Measurements from ENCODE around the gene KDM4C. TPM values are rescaled to one million over a fixed set of nuclear protein-coding genes. Genes with fewer than 3 reads are reported as not detected.

The KDM4C gene
- total and polyA plus RNA-seq, 2 of the 13 experiments (the other 11 are each of a cell fraction or from before 2014, with no cell fraction given) = 19.4 to 23.6 TPM

- Histone ChIP-seq H3K79me2 (ENCODE audit: insufficient read depth, low read length) (no peaks in the 10 kb centered on the region), H3K4me3 (replicated peaks in 1 of 3; ENCODE audit: insufficient read depth in 1 of 3, low read depth in 2 of 3, low read length in 3 of 3) (no peak overlapping the region), H3K27ac (ENCODE audit: extremely low read length, insufficient read depth, low read length) (no peak overlapping the region), H3K9ac (ENCODE audit: insufficient read depth, low read depth, low read length) (no peak overlapping the region), H4K20me1 (ENCODE audit: insufficient read depth, low read length) (no peaks in the 10 kb centered on the region), H3K27me3 (ENCODE audit: control insufficient read depth in 1 of 2, insufficient read depth in 2 of 2, low read length in 2 of 2) (no peaks in the 10 kb centered on the region), H3K9me3 (ENCODE audit: low read length) (no peaks in the 10 kb centered on the region), H2AFZ (ENCODE audit: low read length) (no peak overlapping the region), H3K4me1 (ENCODE audit: insufficient read depth, low read length) (no peaks in the 10 kb centered on the region), H3K36me3 (replicated peaks in 1 of 2; ENCODE audit: control insufficient read depth in 1 of 2, insufficient read depth in 2 of 2, low read length in 2 of 2) (peaks cover 0 to 3% of the 10 kb centered on the region in 2 experiments; a peak in 2 of 5 replicates), H3K4me2 (ENCODE audit: low read depth, low read length) (no peak overlapping the region)
- TF ChIP-seq ZSCAN31 (CRISPR knock-in tag; IDR thresholded peaks at IDR 0.05; ENCODE audit: low read depth) = no peak
- no peak for TF ChIP-seq TAF1 (CRISPR knock-in tag; IDR thresholded peaks at IDR 0.05)
- no peak for TF ChIP-seq IRF1 (CRISPR knock-in tag; IDR thresholded peaks at IDR 0.05; ENCODE audit: low read depth)
- no peak for TF ChIP-seq ZBTB38 (CRISPR knock-in tag; IDR thresholded peaks at IDR 0.05)
- TF ChIP-seq ZNF556 (CRISPR knock-in tag; IDR thresholded peaks at IDR 0.05; ENCODE audit: borderline replicate concordance) = no peak
- TF ChIP-seq MBNL3 (CRISPR knock-in tag; conservative IDR thresholded peaks at IDR 0.05) = no peak
- TF ChIP-seq AKNA (CRISPR knock-in tag; IDR thresholded peaks at IDR 0.05; ENCODE audit: borderline replicate concordance) = no peak
- TF ChIP-seq TP53 (CRISPR knock-in tag; conservative IDR thresholded peaks at IDR 0.05) = no peak
- TF ChIP-seq SATB2 (CRISPR knock-in tag; IDR thresholded peaks at IDR 0.05) = no peak
- no peak for TF ChIP-seq SIN3B (IDR thresholded peaks at IDR 0.05; ENCODE audit: low read length)
- TF ChIP-seq MAFF (IDR thresholded peaks at IDR 0.05; ENCODE audit: low read depth, low read length) = no peak
- no peak for TF ChIP-seq PAF1 (CRISPR knock-in tag; IDR thresholded peaks at IDR 0.05)
- no peak for TF ChIP-seq ZNF761 (CRISPR knock-in tag; conservative IDR thresholded peaks at IDR 0.05)
- no peak for TF ChIP-seq THAP7 (CRISPR knock-in tag; IDR thresholded peaks at IDR 0.05)
- BruUV-seq (replicated peaks) = no TSS peak
- DNase-seq (ENCODE audit: low spot score) (no peak), FAIRE-seq (no peak), ATAC-seq (no peak)
- in situ Hi-C loops (cut with HindIII; ENCODE audit: extremely low pct_ligation_motif_present, low pct_unique_long_range_greater_than_20kb) (loop anchor here (10.0 kb wide), 1 partner anchor 60 kb away; no protein-coding TSS in a partner anchor), intact Hi-C loops (cut with micrococcal nuclease; ENCODE audit: unreplicated experiment) (no loop called here)
- CTCF ChIA-PET (ENCODE audit: low intra/inter-chr PET ratio, low total read pairs) = no interaction called here
- POLR2A ChIA-PET = no interaction called here
- whole genome bisulfite sequencing (ENCODE audit: low lambda C conversion rate) = 94% methylated on average over 3 of the region's 3 CpGs
Observed at GRCh38 chr9:7094576-7094975, 336.8 kb downstream of the KDM4C start.
